GM12875 (cell line): Measurements from ENCODE around the gene TRABD.

Experiments
- H3K4me3 ChIP-seq: one replicate; pipeline ENCODE4 v1.5.1; 2011; ENCODE audit warnings: low read depth, low read length, control low read depth
- TF ChIP-seq, protein P1 (sequence below): IDR thresholded peaks from 2 replicates; pipeline ENCODE4 v1.5.1; 2011; ENCODE audit warnings: low read depth, mild to moderate bottlenecking, control low read depth, inconsistent platforms, low read length, moderate library complexity, borderline replicate concordance; ENCODE audit not compliant: insufficient read depth

Gene TRABD

GRCh38 chr22:50247748-50248147, 62.0 kb downstream of the TRABD start:
- TF ChIP-seq, protein P1, sequence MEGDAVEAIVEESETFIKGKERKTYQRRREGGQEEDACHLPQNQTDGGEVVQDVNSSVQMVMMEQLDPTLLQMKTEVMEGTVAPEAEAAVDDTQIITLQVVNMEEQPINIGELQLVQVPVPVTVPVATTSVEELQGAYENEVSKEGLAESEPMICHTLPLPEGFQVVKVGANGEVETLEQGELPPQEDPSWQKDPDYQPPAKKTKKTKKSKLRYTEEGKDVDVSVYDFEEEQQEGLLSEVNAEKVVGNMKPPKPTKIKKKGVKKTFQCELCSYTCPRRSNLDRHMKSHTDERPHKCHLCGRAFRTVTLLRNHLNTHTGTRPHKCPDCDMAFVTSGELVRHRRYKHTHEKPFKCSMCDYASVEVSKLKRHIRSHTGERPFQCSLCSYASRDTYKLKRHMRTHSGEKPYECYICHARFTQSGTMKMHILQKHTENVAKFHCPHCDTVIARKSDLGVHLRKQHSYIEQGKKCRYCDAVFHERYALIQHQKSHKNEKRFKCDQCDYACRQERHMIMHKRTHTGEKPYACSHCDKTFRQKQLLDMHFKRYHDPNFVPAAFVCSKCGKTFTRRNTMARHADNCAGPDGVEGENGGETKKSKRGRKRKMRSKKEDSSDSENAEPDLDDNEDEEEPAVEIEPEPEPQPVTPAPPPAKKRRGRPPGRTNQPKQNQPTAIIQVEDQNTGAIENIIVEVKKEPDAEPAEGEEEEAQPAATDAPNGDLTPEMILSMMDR = no peak
- no peak overlapping the region for H3K4me3 ChIP-seq

DNA sequence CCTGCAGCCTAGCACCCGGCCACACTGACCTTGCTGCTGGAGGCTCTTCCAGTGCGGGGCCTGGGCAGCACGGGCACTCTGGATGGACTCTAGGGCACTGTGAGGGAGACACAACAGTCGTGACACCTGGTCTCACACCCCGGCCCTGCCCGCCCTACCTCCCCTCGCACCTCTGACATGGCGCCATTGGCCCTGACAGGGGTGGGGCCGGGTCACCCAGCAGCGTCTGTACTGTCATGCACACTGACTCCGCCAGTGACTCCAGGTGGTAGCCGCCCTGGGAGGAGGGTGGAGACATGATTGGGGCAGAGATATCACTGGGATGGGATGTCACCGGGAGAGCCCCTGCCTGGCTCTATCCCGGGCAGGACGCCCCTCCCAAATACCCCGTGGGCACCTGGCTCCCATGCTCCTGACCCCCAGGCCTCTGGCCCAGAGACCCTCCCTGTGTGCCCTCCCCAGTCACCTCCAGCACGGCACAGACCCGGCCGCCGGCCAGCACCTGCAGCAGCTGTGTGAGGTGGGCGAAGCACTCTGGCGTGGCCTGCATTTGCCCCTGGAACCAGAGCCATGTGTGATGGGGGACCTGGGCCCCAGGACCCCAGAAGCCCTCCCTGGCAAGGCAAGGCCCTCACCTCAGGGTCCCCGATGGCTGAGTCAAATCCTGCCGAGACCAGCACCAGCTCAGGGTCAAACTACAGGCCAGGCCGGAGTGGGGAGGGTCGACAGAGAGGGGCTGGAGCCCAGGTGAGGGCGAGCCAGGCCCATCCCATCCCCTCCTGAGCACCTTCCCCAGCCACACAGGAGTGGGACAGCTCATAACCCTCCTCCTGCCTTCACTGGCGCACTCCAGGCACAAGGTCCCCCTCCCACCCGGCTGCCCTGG, 62.7 kb downstream of the TRABD start:
- TF ChIP-seq, protein P1 = no peak
- no peak overlapping the region for H3K4me3 ChIP-seq
